ENCODE results near the gene NBEAL2.

GRCh38 chr3:46957092-46957820 is 22.2 kb upstream of the NBEAL2 start:
- TF ChIP-seq CTCF (IDR thresholded peaks at IDR 0.05 in 4 of 5, conservative IDR thresholded peaks at IDR 0.05 in 1 of 5) (no peak), POLR2A (IDR thresholded peaks at IDR 0.05) (no peak)

Measured in gastrocnemius medialis (tissue), 4 donors.